ENCODE measurements around the gene ABLIM3. TPM values are rescaled to one million over a fixed set of nuclear protein-coding genes. Genes with fewer than 3 reads are reported as not detected.

The ABLIM3 gene
- total RNA-seq, 4 donors from 2014 or later: 4.2 to 6.5 (median 4.7) TPM

DNA sequence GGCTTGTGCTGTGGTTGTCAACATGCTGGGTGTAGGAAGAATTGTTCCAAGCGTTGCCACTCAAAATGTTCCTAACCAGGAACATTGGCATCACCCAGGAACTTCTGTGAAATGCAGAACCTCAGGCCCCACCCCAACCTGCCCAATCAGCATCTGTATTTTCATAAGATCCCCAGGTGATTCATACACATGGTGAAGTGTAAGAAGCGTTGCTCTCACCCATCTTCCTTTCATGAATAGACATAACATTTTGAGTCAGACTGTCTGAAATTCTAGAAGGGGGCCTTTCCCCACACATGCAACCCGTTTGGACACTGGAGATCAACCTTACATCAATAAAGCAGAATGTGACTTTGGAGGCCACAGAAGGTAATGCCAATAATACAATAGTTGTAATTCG lies 121.0 kb downstream of the ABLIM3 start:
- in situ Hi-C loops (cut with MboI; ENCODE audit: low pct_ligation_motif_present in 1 of 4, low pct_unique_long_range_greater_than_20kb in 1 of 4, low sequenced_read_pairs in 3 of 4): no loop called here
- no peaks in the 10 kb centered on the region for H3K36me3 ChIP-seq
- H3K27ac ChIP-seq: no peak overlapping the region
- H3K4me3 ChIP-seq: no peak overlapping the region
- DNase-seq: no peak
- H3K9me3 ChIP-seq: no peaks in the 10 kb centered on the region
- H3K4me1 ChIP-seq: no peaks in the 10 kb centered on the region
- no peaks in the 10 kb centered on the region for H3K27me3 ChIP-seq
- TF ChIP-seq POLR2A (IDR thresholded peaks at IDR 0.05) (no peak), EP300 (IDR thresholded peaks at IDR 0.05; ENCODE audit: low read depth) (no peak), POLR2AphosphoS5 (IDR thresholded peaks at IDR 0.05) (no peak)
- TF ChIP-seq, protein P1, sequence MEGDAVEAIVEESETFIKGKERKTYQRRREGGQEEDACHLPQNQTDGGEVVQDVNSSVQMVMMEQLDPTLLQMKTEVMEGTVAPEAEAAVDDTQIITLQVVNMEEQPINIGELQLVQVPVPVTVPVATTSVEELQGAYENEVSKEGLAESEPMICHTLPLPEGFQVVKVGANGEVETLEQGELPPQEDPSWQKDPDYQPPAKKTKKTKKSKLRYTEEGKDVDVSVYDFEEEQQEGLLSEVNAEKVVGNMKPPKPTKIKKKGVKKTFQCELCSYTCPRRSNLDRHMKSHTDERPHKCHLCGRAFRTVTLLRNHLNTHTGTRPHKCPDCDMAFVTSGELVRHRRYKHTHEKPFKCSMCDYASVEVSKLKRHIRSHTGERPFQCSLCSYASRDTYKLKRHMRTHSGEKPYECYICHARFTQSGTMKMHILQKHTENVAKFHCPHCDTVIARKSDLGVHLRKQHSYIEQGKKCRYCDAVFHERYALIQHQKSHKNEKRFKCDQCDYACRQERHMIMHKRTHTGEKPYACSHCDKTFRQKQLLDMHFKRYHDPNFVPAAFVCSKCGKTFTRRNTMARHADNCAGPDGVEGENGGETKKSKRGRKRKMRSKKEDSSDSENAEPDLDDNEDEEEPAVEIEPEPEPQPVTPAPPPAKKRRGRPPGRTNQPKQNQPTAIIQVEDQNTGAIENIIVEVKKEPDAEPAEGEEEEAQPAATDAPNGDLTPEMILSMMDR (IDR thresholded peaks at IDR 0.05): no peak
- intact Hi-C loops (cut with DNase I; ENCODE audit: low total_unique reads): no loop called here
- 70 to 80% methylated on average over 1 to 4 of the region's 4 CpGs for WGBS, 2 donors (ENCODE audit: low coverage in 1 of 2)

DNA sequence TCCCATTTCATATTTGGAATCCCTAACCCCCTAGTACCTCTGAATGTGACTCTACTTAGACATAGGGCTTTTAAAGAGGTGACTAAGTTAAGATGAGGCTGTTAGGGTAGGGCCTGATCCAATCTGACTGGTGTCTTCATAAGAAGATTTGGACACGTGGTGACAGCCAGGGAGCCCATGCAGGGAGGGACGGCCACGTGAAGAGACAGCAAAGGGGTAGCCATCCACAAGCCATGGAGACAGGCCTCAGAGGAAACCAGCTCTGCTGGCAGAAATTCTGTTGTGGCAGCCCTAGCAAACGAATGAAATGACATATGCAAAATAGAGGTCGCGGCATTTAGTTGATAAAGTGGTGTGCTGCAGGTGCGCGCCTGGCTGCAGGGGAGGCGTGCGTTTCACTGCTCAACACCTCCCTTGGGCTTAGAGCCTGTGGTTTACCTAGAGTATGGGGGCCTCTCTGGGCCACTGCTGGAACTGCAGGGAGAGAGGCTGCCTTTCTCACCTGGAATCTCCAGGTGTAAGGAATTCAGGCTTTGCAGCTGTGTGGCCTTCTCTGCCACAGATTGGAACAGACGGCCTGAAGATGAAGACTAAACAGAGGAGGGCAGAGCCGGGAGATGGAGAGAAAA lies 123.3 kb downstream of the ABLIM3 start:
- Histone ChIP-seq H3K36me3 (no peaks in the 10 kb centered on the region), H3K4me3 (no peak overlapping the region), H3K27ac (no peak overlapping the region), H3K27me3 (peaks cover 1% of the 10 kb centered on the region), H3K9me3 (peaks cover 9 to 12% of the 10 kb centered on the region in 2 donors), H3K4me1 (no peaks in the 10 kb centered on the region)
- intact Hi-C loops (cut with DNase I; ENCODE audit: low total_unique reads): no loop called here
- WGBS, 2 donors (ENCODE audit: low coverage in 1 of 2): 0 to 30% methylated on average over 1 to 12 of the region's 12 CpGs
- TF ChIP-seq POLR2A (IDR thresholded peaks at IDR 0.05) (no peak), EP300 (IDR thresholded peaks at IDR 0.05; ENCODE audit: low read depth) (no peak), POLR2AphosphoS5 (IDR thresholded peaks at IDR 0.05) (no peak)
- TF ChIP-seq, protein P1 (IDR thresholded peaks at IDR 0.05): peak; percentile 28 to 53 (median 48)
- in situ Hi-C loops (cut with MboI; ENCODE audit: low pct_ligation_motif_present in 1 of 4, low pct_unique_long_range_greater_than_20kb in 1 of 4, low sequenced_read_pairs in 3 of 4): no loop called here
- peak; percentile 39 for DNase-seq

DNA sequence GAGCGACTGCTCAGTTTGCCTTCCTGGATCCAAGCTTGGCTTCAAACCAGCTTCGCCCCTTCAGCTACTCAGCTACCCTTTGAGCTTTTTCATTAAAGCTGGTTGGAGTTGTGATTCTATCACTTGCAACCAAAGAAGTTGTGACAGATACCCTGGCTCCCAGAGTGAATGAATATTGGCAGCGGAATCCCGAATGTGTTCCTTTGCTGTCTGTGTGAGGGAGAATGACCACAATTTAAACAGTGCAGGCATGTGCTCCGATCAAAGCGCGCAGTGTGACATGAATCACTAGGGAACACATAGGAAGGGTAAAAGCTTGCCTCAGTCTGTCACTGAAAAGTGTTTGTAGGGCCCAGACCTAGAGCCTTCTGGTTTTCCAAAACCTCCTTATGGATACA lies 123.8 kb downstream of the ABLIM3 start:
- intact Hi-C loops (cut with DNase I; ENCODE audit: low total_unique reads): no loop called here
- peaks cover 9 to 12% of the 10 kb centered on the region in 2 donors for H3K9me3 ChIP-seq

DNA sequence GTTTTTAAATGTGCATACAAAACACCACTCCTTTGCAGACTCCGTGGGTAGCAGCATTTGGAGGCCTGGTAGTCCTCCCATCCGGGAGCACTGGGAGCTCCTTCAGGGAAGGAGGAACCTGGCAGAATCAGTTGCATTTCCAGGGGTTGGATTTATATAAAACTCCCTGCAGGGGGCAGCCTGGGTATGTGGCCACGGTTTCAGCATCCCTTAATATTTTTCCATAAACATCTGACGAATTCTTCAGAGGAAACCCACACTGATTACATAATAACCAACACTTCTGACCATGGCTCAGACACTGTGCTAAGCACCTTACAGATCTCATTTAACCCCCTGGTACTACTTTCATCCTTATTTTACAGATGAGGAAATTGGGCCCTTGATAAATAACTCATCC lies 124.3 kb downstream of the ABLIM3 start:
- TF ChIP-seq, protein P1 (IDR thresholded peaks at IDR 0.05): peak in 1 of 5 experiments; percentile 15
- TF ChIP-seq POLR2AphosphoS5 (IDR thresholded peaks at IDR 0.05): no peak
- intact Hi-C loops (cut with DNase I; ENCODE audit: low total_unique reads) (no loop called here), in situ Hi-C loops (cut with MboI; ENCODE audit: low pct_ligation_motif_present in 1 of 4, low pct_unique_long_range_greater_than_20kb in 1 of 4, low sequenced_read_pairs in 3 of 4) (no loop called here)
- no peak overlapping the region for H3K4me3 ChIP-seq
- H3K36me3 ChIP-seq: no peaks in the 10 kb centered on the region
- H3K27ac ChIP-seq: no peak overlapping the region
- no peaks in the 10 kb centered on the region for H3K4me1 ChIP-seq
- peaks cover 10% of the 10 kb centered on the region for H3K27me3 ChIP-seq
- DNase-seq: no peak
- WGBS, 2 donors (ENCODE audit: low coverage in 1 of 2): 25 to 27% methylated on average over 4 of the region's 4 CpGs
- H3K9me3 ChIP-seq: peaks cover 9 to 12% of the 10 kb centered on the region in 2 donors

More for the DNA sequence above, 123.8 kb downstream of the ABLIM3 start:
- no peaks in the 10 kb centered on the region for H3K36me3 ChIP-seq
- TF ChIP-seq, protein P1 (IDR thresholded peaks at IDR 0.05): peak in 1 of 5 experiments; percentile 2
- no peak for TF ChIP-seq POLR2AphosphoS5 (IDR thresholded peaks at IDR 0.05)
- H3K4me1 ChIP-seq: no peaks in the 10 kb centered on the region
- in situ Hi-C loops (cut with MboI; ENCODE audit: low pct_ligation_motif_present in 1 of 4, low pct_unique_long_range_greater_than_20kb in 1 of 4, low sequenced_read_pairs in 3 of 4): no loop called here
- H3K27ac ChIP-seq: no peak overlapping the region
- 84% methylated on average over 7 of the region's 7 CpGs; no CpG with 5 or more reads in 1 of the 2 donors for WGBS, 2 donors (ENCODE audit: low coverage in 1 of 2)
- H3K27me3 ChIP-seq: peaks cover 5% of the 10 kb centered on the region
- no peak overlapping the region for H3K4me3 ChIP-seq
- DNase-seq: no peak

All from transverse colon (tissue), 4 donors.